Measurements from ENCODE around the gene PARP11.

Gene PARP11, protein sequence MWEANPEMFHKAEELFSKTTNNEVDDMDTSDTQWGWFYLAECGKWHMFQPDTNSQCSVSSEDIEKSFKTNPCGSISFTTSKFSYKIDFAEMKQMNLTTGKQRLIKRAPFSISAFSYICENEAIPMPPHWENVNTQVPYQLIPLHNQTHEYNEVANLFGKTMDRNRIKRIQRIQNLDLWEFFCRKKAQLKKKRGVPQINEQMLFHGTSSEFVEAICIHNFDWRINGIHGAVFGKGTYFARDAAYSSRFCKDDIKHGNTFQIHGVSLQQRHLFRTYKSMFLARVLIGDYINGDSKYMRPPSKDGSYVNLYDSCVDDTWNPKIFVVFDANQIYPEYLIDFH

DNA sequence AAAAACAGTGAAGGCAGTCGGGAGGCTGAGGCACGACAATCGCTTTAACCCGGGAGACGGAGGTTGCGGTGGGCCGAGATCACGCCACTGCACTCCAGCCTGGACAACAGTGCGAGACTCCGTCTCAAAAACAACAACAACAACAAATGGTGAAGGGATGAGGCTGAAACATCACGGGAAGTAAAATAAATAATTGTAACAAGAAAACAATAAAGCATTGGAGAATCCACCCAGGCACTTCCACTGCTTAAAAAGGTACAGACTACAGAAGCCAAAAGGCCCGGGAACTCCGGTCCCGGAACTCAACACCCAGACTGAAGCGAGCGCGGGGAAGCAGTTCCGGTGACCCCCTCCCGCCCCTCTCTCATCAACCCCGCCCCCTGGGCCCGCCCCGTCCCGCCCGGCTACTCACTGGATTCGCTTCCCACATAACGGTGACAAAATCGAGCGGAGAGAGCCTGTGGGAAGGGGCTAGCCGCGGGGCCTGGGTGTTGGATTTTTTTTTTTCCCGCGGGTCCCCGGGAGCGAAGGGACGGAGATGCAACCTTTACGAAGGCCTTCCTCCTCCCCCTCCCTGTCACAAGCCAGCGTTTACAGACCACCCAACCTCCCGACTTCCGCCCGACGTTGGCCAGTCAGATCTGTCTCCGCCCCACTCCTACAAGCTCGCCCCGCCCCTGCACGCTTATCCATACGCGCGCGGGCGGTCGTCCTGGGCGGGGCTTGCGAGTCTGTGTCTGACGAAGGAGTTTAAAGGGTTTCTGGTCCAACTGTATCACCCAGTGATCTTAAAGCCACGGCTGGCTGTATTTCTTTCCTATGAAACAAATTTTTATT, at the start of gene PARP11:
TSS of gene PARP11 (minus strand) at position 600 of the 837 bp plus-strand sequence. CDS start at position 430, 170 bp downstream.
- TF ChIP-seq, protein P1, sequence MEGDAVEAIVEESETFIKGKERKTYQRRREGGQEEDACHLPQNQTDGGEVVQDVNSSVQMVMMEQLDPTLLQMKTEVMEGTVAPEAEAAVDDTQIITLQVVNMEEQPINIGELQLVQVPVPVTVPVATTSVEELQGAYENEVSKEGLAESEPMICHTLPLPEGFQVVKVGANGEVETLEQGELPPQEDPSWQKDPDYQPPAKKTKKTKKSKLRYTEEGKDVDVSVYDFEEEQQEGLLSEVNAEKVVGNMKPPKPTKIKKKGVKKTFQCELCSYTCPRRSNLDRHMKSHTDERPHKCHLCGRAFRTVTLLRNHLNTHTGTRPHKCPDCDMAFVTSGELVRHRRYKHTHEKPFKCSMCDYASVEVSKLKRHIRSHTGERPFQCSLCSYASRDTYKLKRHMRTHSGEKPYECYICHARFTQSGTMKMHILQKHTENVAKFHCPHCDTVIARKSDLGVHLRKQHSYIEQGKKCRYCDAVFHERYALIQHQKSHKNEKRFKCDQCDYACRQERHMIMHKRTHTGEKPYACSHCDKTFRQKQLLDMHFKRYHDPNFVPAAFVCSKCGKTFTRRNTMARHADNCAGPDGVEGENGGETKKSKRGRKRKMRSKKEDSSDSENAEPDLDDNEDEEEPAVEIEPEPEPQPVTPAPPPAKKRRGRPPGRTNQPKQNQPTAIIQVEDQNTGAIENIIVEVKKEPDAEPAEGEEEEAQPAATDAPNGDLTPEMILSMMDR (IDR thresholded peaks at IDR 0.05; ENCODE audit: insufficient read depth, low read length, poor library complexity, severe bottlenecking) = no peak
- Histone ChIP-seq H3K27me3 (replicated peaks; ENCODE audit: control insufficient read depth, insufficient read depth, low read length) (no peaks in the 10 kb centered on the region; the same call in 1 of the 2 replicates), H3K4me3 (replicated peaks; ENCODE audit: low read depth, low read length) (peak within 1 kb of the TSS; percentile 91), H3K36me3 (ENCODE audit: control insufficient read depth, insufficient read depth, low read length) (no peaks in the 10 kb centered on the region)
- peak; percentile 95 for DNase-seq (ENCODE audit: extremely low read depth, insufficient read length)

DNA sequence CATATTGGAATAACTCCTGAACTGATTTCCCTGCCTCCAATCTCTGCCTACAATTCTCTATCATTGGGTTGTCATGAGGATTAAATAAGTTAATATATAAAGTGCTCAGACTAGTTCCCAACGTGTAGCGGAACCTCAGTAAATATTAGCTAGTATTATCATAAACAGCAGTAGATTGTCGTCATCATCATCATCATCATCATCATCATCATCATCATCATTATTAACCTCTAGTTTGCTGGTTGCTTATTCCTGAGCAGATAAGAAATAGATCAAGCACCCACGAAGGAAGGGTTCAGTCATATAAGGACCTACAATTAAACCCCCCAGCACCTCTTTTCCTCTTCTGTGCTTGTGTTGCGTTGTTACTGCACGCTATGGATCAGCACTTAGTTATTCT, 48.8 kb upstream of the PARP11 start:
- Histone ChIP-seq H3K36me3 (ENCODE audit: control insufficient read depth, insufficient read depth, low read length) (no peaks in the 10 kb centered on the region), H3K4me3 (replicated peaks; ENCODE audit: low read depth, low read length) (no peak overlapping the region), H3K27me3 (replicated peaks; ENCODE audit: control insufficient read depth, insufficient read depth, low read length) (no peaks in the 10 kb centered on the region; the same call in 1 of the 2 replicates)
- TF ChIP-seq, protein P1 (IDR thresholded peaks at IDR 0.05; ENCODE audit: insufficient read depth, low read length, poor library complexity, severe bottlenecking) = no peak
- DNase-seq (ENCODE audit: extremely low read depth, insufficient read length) = no peak

DNA sequence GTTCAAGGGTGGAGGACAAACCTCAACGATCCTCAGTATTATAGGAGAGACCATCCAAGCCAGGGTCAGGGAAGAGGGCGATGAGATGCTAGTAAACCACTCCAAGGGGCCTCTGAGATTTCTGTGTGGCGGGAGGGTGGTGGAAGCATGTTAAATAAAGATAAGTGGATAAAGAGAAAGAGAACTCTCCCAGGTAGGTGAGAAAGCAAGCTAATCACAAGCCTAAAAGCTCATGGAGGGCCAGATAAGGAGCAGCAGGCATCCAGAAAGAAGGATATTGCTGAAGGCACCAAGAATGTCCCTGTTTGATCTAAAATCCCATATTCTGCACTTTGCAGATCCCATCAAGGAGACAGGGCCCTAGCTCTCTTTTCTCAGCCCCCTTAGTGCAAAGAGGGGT, 48.3 kb upstream of the PARP11 start:
- TF ChIP-seq, protein P1 (IDR thresholded peaks at IDR 0.05; ENCODE audit: insufficient read depth, low read length, poor library complexity, severe bottlenecking) = no peak
- H3K27me3 ChIP-seq (replicated peaks; ENCODE audit: control insufficient read depth, insufficient read depth, low read length) = no peaks in the 10 kb centered on the region; the same call in none of the 2 replicates
- DNase-seq (ENCODE audit: extremely low read depth, insufficient read length) = no peak
- no peak overlapping the region for H3K4me3 ChIP-seq (replicated peaks; ENCODE audit: low read depth, low read length)
- no peaks in the 10 kb centered on the region for H3K36me3 ChIP-seq (ENCODE audit: control insufficient read depth, insufficient read depth, low read length)

DNA sequence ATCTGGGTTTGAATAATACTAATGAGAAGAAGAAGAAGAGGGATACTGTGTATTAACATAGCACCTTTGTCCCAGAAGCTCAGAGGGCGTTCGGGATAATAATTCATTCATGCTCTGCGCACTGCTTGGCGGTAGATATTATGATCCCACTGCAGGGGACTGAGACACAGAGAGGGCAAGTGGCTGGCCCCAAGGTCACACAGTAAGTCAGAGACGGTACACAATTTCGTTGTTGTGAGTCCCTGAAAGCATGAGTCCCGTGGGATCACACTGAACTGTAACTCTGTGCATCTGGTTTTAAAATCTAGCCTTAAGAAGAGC, 47.9 kb upstream of the PARP11 start:
- DNase-seq (ENCODE audit: extremely low read depth, insufficient read length) = no peak
- Histone ChIP-seq H3K27me3 (replicated peaks; ENCODE audit: control insufficient read depth, insufficient read depth, low read length) (no peaks in the 10 kb centered on the region; the same call in none of the 2 replicates), H3K36me3 (ENCODE audit: control insufficient read depth, insufficient read depth, low read length) (no peaks in the 10 kb centered on the region), H3K4me3 (replicated peaks; ENCODE audit: low read depth, low read length) (no peak overlapping the region)
- TF ChIP-seq, protein P1 (IDR thresholded peaks at IDR 0.05; ENCODE audit: insufficient read depth, low read length, poor library complexity, severe bottlenecking) = no peak

DNA sequence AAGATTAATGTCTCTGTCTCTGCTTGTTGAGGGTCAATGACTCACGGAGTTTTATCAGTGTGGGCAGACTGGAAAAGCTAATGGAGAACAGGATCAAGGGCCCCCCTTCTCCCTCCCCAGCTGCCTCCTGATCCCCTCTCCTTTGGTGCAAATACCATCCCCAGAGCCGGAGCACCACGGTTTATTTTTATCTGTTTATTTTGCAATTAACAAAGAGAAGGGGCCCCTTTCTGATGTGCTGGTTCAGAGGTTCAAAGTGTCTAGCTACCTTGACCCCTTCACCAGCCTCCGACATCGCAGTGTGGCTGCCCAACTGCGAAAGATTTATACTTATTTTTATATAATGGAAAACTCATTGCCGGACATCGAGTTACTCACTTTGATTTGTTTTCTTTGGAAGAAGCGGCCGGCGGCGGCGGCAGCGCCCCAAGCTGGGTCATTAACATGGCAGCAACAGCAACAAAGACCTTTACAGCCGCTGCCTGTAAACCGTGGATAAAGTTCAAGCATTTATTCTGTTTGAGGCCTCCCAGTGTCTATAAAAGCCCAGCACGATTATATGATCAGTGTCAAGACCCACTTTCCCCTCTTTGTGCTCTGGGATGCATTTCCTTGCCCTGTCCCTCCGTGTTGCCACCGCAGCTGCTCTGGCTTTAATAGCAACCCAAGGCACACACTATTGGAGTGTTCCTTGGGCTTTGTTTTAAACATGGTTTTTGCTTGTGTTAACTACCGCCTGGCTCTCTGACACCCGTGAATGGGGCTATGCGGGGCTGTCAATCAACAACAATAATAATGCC, 47.4 kb upstream of the PARP11 start:
- DNase-seq (ENCODE audit: extremely low read depth, insufficient read length) = no peak
- TF ChIP-seq, protein P1 (IDR thresholded peaks at IDR 0.05; ENCODE audit: insufficient read depth, low read length, poor library complexity, severe bottlenecking) = no peak
- no peaks in the 10 kb centered on the region for H3K36me3 ChIP-seq (ENCODE audit: control insufficient read depth, insufficient read depth, low read length)
- H3K27me3 ChIP-seq (replicated peaks; ENCODE audit: control insufficient read depth, insufficient read depth, low read length) = no peaks in the 10 kb centered on the region; the same call in 1 of the 2 replicates
- H3K4me3 ChIP-seq (replicated peaks; ENCODE audit: low read depth, low read length) = no peak overlapping the region
